Breast epithelium (tissue), 4 donors: ENCODE results near the gene LANCL3. TPM values are rescaled to one million over a fixed set of nuclear protein-coding genes. Genes with fewer than 3 reads are reported as not detected.

Experiments used
- DNase-seq, 2 donors: peaks; one replicate each; pipeline ENCODE4 v3.0.0-alpha.2; 2019; ENCODE audit warnings: low spot score in 2 of 2
- H3K27ac ChIP-seq, 2 donors: fragments of 200-600 bp; sonication (generic) in 1 of 2; one replicate each; pipeline ENCODE4 v1.5.1; 2016 to 2019; ENCODE audit warnings: mild to moderate bottlenecking in 1 of 2
- H3K27me3 ChIP-seq, 2 donors: fragments of 200-600 bp; sonication (generic) in 1 of 2; one replicate each; pipeline versions ENCODE4 v1.5.1 to v1.6.0; 2017 to 2019; ENCODE audit warnings: control low read depth in 1 of 2, mild to moderate bottlenecking in 1 of 2
- H3K36me3 ChIP-seq: fragments of 200-600 bp; one replicate; pipeline ENCODE4 v1.5.1; 2019
- H3K4me1 ChIP-seq, 2 donors: fragments of 200-600 bp; sonication (generic); one replicate each; pipeline ENCODE4 v1.5.1; 2016 to 2019; ENCODE audit warnings: control low read depth in 1 of 2
- H3K4me3 ChIP-seq, 3 donors: fragments of 200-600 bp; sonication (generic); 1 replicate in 2 of 3; 2 replicates in 1 of 3; pipeline ENCODE4 v1.5.1; 2016 to 2019; ENCODE audit warnings: mild to moderate bottlenecking in 3 of 3, moderate library complexity in 2 of 3
- H3K9me3 ChIP-seq, 2 donors: fragments of 200-600 bp; sonication (generic) in 1 of 2; one replicate each; pipeline ENCODE4 v1.5.1; 2016 to 2019; ENCODE audit warnings: control low read depth in 1 of 2
- POLR2A ChIP-seq: fragments of 450-650 bp; IDR thresholded peaks from one replicate; pipeline ENCODE4 v1.6.1; 2016; ENCODE audit warnings: antibody characterized with exemption, mild to moderate bottlenecking, moderate library complexity
- POLR2AphosphoS5 ChIP-seq, 3 donors: sonication (generic); formaldehyde crosslinking; IDR thresholded peaks; one replicate each; pipeline ENCODE4 v1.6.1; 2017; ENCODE audit warnings: antibody characterized with exemption in 3 of 3
- intact Hi-C: fragments of 100-400 bp; cut with DNase I; formaldehyde crosslinking; loops from one replicate; pipeline ENCODE4 v1.15.1; 2023; ENCODE audit warnings: low total_unique reads
- total RNA-seq, 3 donors: library from RNA; depleted of rRNA; stranded (reverse); fragments of >200 nt; gene quantifications; one replicate each; pipeline ENCODE4 v1.1.0, GENCODE V29; 2016
- TF ChIP-seq, protein P1 (sequence below), 3 donors: fragments of 450-650 bp; IDR thresholded peaks; one replicate each; pipeline ENCODE4 v1.5.1; 2016 to 2017; ENCODE audit warnings: antibody characterized with exemption in 3 of 3, mild to moderate bottlenecking in 3 of 3, moderate library complexity in 3 of 3

Gene LANCL3
- total RNA-seq, 3 donors from 2014 or later, result 0.16 to 0.59 (median 0.33) TPM

DNA sequence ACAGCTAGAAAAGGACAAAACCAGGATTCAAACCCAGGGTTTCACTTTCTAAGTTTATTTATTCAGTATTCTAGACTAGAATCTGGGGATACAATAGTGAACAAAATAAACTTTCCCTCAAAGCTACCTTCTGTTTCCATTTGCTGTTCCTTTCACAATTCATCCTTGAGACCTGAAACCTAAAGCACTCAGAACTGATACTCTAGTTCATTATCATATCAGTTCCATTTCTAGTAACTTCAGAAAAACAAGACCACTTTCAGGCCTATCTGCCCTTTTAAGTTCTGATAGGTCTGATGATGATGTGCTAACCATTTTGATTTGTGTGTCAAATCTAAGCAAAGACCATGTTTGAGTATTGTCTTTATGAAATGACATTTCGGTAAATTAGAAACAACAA is 106.3 kb downstream of the LANCL3 start:
- Histone ChIP-seq H3K9me3 (no peaks in the 10 kb centered on the region), H3K27ac (no peak overlapping the region), H3K4me1 (no peaks in the 10 kb centered on the region), H3K36me3 (no peaks in the 10 kb centered on the region), H3K27me3 (peaks cover 0 to 18% of the 10 kb centered on the region in 2 donors), H3K4me3 (no peak overlapping the region)
- TF ChIP-seq, protein P1, sequence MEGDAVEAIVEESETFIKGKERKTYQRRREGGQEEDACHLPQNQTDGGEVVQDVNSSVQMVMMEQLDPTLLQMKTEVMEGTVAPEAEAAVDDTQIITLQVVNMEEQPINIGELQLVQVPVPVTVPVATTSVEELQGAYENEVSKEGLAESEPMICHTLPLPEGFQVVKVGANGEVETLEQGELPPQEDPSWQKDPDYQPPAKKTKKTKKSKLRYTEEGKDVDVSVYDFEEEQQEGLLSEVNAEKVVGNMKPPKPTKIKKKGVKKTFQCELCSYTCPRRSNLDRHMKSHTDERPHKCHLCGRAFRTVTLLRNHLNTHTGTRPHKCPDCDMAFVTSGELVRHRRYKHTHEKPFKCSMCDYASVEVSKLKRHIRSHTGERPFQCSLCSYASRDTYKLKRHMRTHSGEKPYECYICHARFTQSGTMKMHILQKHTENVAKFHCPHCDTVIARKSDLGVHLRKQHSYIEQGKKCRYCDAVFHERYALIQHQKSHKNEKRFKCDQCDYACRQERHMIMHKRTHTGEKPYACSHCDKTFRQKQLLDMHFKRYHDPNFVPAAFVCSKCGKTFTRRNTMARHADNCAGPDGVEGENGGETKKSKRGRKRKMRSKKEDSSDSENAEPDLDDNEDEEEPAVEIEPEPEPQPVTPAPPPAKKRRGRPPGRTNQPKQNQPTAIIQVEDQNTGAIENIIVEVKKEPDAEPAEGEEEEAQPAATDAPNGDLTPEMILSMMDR (IDR thresholded peaks at IDR 0.05), result no peak
- TF ChIP-seq POLR2A (no peak), POLR2AphosphoS5 (IDR thresholded peaks at IDR 0.05) (no peak)
- intact Hi-C loops, result no loop called here
- DNase-seq, result no peak

- Histone ChIP-seq H3K4me3 (no peak overlapping the region), H3K27ac (no peak overlapping the region), H3K9me3 (no peaks in the 10 kb centered on the region), H3K27me3 (peaks cover 0 to 18% of the 10 kb centered on the region in 2 donors), H3K36me3 (no peaks in the 10 kb centered on the region), H3K4me1 (no peaks in the 10 kb centered on the region)
- TF ChIP-seq, protein P1 (IDR thresholded peaks at IDR 0.05), result no peak
- TF ChIP-seq POLR2AphosphoS5 (IDR thresholded peaks at IDR 0.05), result no peak
- no peak for TF ChIP-seq POLR2A
- intact Hi-C loops, result no loop called here
- DNase-seq, result no peak
Measured at GRCh38 chrX:37678574-37678973, 107.1 kb downstream of the LANCL3 start.

GRCh38 chrX:37679230-37679629 is 107.8 kb downstream of the LANCL3 start:
- no peaks in the 10 kb centered on the region for H3K4me1 ChIP-seq
- TF ChIP-seq, protein P1 (IDR thresholded peaks at IDR 0.05), result no peak
- no peak for TF ChIP-seq POLR2A
- TF ChIP-seq POLR2AphosphoS5 (IDR thresholded peaks at IDR 0.05), result no peak
- H3K27me3 ChIP-seq, result peaks cover 0 to 20% of the 10 kb centered on the region in 2 donors
- H3K9me3 ChIP-seq, result no peaks in the 10 kb centered on the region
- no peak for DNase-seq
- intact Hi-C loops, result no loop called here
- H3K27ac ChIP-seq, result no peak overlapping the region
- no peak overlapping the region for H3K4me3 ChIP-seq
- H3K36me3 ChIP-seq, result no peaks in the 10 kb centered on the region

- peaks cover 0 to 25% of the 10 kb centered on the region in 2 donors for H3K27me3 ChIP-seq
- no peaks in the 10 kb centered on the region for H3K9me3 ChIP-seq
- H3K36me3 ChIP-seq, result no peaks in the 10 kb centered on the region
- no peak overlapping the region for H3K27ac ChIP-seq
- no peak for DNase-seq
- H3K4me1 ChIP-seq, result no peaks in the 10 kb centered on the region
- H3K4me3 ChIP-seq, result no peak overlapping the region
- no peak for TF ChIP-seq POLR2A
- TF ChIP-seq, protein P1 (IDR thresholded peaks at IDR 0.05), result no peak
- TF ChIP-seq POLR2AphosphoS5 (IDR thresholded peaks at IDR 0.05), result no peak
- intact Hi-C loops, result no loop called here
Measured at GRCh38 chrX:37679888-37680287, 108.4 kb downstream of the LANCL3 start.

GRCh38 chrX:37684426-37684825 is 113.0 kb downstream of the LANCL3 start:
- TF ChIP-seq POLR2AphosphoS5 (IDR thresholded peaks at IDR 0.05), result no peak
- TF ChIP-seq POLR2A, result no peak
- TF ChIP-seq, protein P1 (IDR thresholded peaks at IDR 0.05), result no peak
- Histone ChIP-seq H3K9me3 (no peaks in the 10 kb centered on the region), H3K4me3 (no peak overlapping the region), H3K27ac (no peak overlapping the region), H3K36me3 (no peaks in the 10 kb centered on the region), H3K27me3 (peaks cover 0 to 32% of the 10 kb centered on the region in 2 donors), H3K4me1 (no peaks in the 10 kb centered on the region)
- intact Hi-C loops, result no loop called here
- no peak for DNase-seq
